Neural progenitor cell (in vitro differentiated cells): ENCODE results near the gene METTL9. TPM values are rescaled to one million over a fixed set of nuclear protein-coding genes. Genes with fewer than 3 reads are reported as not detected.
A peak's percentile ranks its signal among the peaks of the same experiment; 100 is the strongest.
"Not testable (repeated sequence)": the region's sequence is repeated elsewhere in the genome, so short reads cannot be mapped to it uniquely, and the experiment has no call there.

Experiments used
- DNase-seq: peaks from one replicate; pipeline ENCODE4 v3.0.0-alpha.2; 2016; ENCODE audit warnings: low spot score
- H2AFZ ChIP-seq: fragments of 200-600 bp; sonication (generic); replicated peaks from 2 replicates; pipeline ENCODE4 v1.6.1; 2016; ENCODE audit warnings: antibody characterized with exemption
- H3F3A ChIP-seq: fragments of 200-600 bp; sonication (generic); 2 replicates; pipeline ENCODE4 v1.6.1; 2016; ENCODE audit warnings: antibody characterized with exemption, low read depth
- H3K27ac ChIP-seq: fragments of 200-600 bp; sonication (generic); 2 replicates; pipeline ENCODE4 v1.5.1; 2016; ENCODE audit warnings: mild to moderate bottlenecking
- H3K27me3 ChIP-seq: fragments of 200-600 bp; sonication (generic); 2 replicates; pipeline ENCODE4 v1.6.1; 2016; ENCODE audit warnings: mild to moderate bottlenecking, moderate library complexity
- H3K36me3 ChIP-seq: fragments of 200-600 bp; sonication (generic); 2 replicates; pipeline ENCODE4 v1.5.1; 2016
- H3K4me1 ChIP-seq: fragments of 200-600 bp; sonication (generic); 2 replicates; pipeline ENCODE4 v1.6.1; 2016; ENCODE audit warnings: mixed run types
- H3K4me2 ChIP-seq: fragments of 200-600 bp; sonication (generic); 2 replicates; pipeline ENCODE4 v1.6.1; 2016
- H3K4me3 ChIP-seq: fragments of 200-600 bp; sonication (generic); 2 replicates; pipeline ENCODE4 v1.5.1; 2016
- H3K79me2 ChIP-seq: fragments of 200-600 bp; sonication (generic); 2 replicates; pipeline ENCODE4 v1.6.1; 2016; ENCODE audit warnings: low read depth
- H3K9ac ChIP-seq: fragments of 200-600 bp; sonication (generic); 2 replicates; pipeline ENCODE4 v1.6.1; 2016
- H3K9me3 ChIP-seq: fragments of 200-600 bp; sonication (generic); 2 replicates; pipeline ENCODE4 v1.5.1; 2016; ENCODE audit warnings: low read depth
- H4K20me1 ChIP-seq: fragments of 200-600 bp; sonication (generic); 2 replicates; pipeline ENCODE4 v1.6.1; 2016; ENCODE audit warnings: low read depth
- H3K27ac Mint-ChIP-seq: 3 replicates; pipeline ENCODE4 v1.8.0; 2021; ENCODE audit warnings: mixed read lengths
- H3K27me3 Mint-ChIP-seq: 2 replicates; pipeline ENCODE4 v1.8.0; 2022; ENCODE audit warnings: low read depth, mild to moderate bottlenecking, inconsistent platforms, moderate library complexity, mixed read lengths; ENCODE audit not compliant: insufficient read depth
- H3K36me3 Mint-ChIP-seq: 3 replicates; pipeline ENCODE4 v1.8.0; 2021; ENCODE audit warnings: mixed read lengths
- H3K4me1 Mint-ChIP-seq: 3 replicates; pipeline ENCODE4 v1.8.0; 2021; ENCODE audit warnings: mixed read lengths
- H3K4me3 Mint-ChIP-seq: 3 replicates; pipeline ENCODE4 v1.8.0; 2021; ENCODE audit warnings: mild to moderate bottlenecking, moderate library complexity, mixed read lengths
- H3K9me3 Mint-ChIP-seq: 3 replicates; pipeline ENCODE4 v1.8.0; 2020; ENCODE audit warnings: mixed read lengths
- EZH2 ChIP-seq: fragments of 200-600 bp; sonication (generic); IDR thresholded peaks from 2 replicates; pipeline ENCODE4 v1.6.1; 2017; ENCODE audit warnings: antibody characterized with exemption, mild to moderate bottlenecking, moderate library complexity
- EZH2phosphoT487 ChIP-seq: fragments of 200-600 bp; sonication (generic); IDR thresholded peaks from 2 replicates; pipeline ENCODE4 v1.6.1; 2017; ENCODE audit warnings: antibody characterized with exemption
- total RNA-seq: library from RNA; depleted of rRNA; stranded (reverse); fragments of >200 nt; gene quantifications from 2 replicates; pipeline ENCODE4 v1.2.3, GENCODE V29; 2015; ENCODE audit warnings: low replicate concordance
- TF ChIP-seq, protein P1 (sequence below): fragments of 200-600 bp; sonication (generic); IDR thresholded peaks from 2 replicates; pipeline ENCODE4 v1.5.1; 2017; ENCODE audit warnings: antibody characterized with exemption, mild to moderate bottlenecking

The METTL9 gene
- total RNA-seq, 1 donor from 2014 or later: 329 TPM

DNA sequence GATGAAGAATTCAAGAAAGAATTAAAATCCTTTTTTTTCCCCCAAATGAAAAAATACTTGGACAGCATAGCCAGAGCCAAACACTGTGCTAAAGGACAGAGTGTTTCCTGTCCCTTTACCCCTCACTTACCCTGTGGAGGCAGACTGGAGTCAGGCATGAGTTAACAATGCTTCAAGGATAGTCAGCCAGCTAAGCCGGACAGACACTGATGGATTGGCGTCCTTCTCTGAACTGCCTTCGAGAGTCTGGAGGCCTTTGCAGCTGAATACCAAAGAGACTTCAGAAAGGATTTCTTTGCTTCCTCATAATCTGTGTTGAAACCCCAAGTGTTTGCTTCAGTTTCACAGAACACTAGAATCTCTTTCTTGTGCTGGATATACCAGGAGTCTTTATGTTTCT is 4.6 kb downstream of the METTL9 start:
- H3K27ac Mint-ChIP-seq: no peak overlapping the region
- Histone ChIP-seq H3F3A (peaks cover 17% of the 10 kb centered on the region), H3K9ac (no peak overlapping the region), H3K4me3 (no peak overlapping the region), H2AFZ (no peak overlapping the region), H4K20me1 (peaks cover 86% of the 10 kb centered on the region), H3K4me2 (peak overlapping the region; percentile 14), H3K4me1 (peaks cover 33% of the 10 kb centered on the region), H3K36me3 (no peaks in the 10 kb centered on the region), H3K27me3 (no peaks in the 10 kb centered on the region), H3K27ac (no peak overlapping the region), H3K79me2 (peaks cover 90% of the 10 kb centered on the region), H3K9me3 (no peaks in the 10 kb centered on the region)
- H3K9me3 Mint-ChIP-seq: no peaks in the 10 kb centered on the region
- peaks cover 39% of the 10 kb centered on the region for H3K4me1 Mint-ChIP-seq
- no peaks in the 10 kb centered on the region for H3K27me3 Mint-ChIP-seq
- TF ChIP-seq EZH2 (no peak), EZH2phosphoT487 (no peak)
- TF ChIP-seq, protein P1, sequence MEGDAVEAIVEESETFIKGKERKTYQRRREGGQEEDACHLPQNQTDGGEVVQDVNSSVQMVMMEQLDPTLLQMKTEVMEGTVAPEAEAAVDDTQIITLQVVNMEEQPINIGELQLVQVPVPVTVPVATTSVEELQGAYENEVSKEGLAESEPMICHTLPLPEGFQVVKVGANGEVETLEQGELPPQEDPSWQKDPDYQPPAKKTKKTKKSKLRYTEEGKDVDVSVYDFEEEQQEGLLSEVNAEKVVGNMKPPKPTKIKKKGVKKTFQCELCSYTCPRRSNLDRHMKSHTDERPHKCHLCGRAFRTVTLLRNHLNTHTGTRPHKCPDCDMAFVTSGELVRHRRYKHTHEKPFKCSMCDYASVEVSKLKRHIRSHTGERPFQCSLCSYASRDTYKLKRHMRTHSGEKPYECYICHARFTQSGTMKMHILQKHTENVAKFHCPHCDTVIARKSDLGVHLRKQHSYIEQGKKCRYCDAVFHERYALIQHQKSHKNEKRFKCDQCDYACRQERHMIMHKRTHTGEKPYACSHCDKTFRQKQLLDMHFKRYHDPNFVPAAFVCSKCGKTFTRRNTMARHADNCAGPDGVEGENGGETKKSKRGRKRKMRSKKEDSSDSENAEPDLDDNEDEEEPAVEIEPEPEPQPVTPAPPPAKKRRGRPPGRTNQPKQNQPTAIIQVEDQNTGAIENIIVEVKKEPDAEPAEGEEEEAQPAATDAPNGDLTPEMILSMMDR: no peak
- H3K36me3 Mint-ChIP-seq: no peaks in the 10 kb centered on the region
- H3K4me3 Mint-ChIP-seq: no peak overlapping the region
- peak; percentile 62 for DNase-seq

DNA sequence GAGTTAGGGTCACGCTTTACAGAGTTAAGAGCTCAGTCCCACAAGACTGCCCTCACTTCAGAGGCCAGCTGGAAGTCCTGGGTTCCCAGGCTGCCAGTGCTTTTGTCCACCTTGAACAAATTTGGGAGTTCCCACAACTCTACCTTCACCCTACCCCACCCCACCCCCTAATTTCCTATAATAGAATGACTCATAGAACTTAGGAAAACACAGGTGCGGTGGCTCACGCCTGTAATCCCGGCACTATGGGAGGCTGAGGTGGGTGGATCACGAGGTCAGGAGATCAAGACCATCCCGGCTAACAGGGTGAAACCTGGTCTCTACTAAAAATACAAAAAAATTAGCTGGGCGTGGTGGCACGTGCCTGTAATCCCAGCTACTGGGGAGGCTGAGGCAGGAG is 6.5 kb downstream of the METTL9 start:
- not testable (repeated sequence) for H3K36me3 Mint-ChIP-seq, H3K27me3 Mint-ChIP-seq, H2AFZ ChIP-seq, H3F3A ChIP-seq, H3K9ac ChIP-seq, H3K4me3 Mint-ChIP-seq, H3K36me3 ChIP-seq, H3K9me3 Mint-ChIP-seq, H3K9me3 ChIP-seq, DNase-seq, H3K27ac ChIP-seq, H3K4me3 ChIP-seq, H3K27ac Mint-ChIP-seq, H3K27me3 ChIP-seq, H3K4me2 ChIP-seq
- peaks cover 50% of the 10 kb centered on the region for H3K4me1 Mint-ChIP-seq
- Histone ChIP-seq H3K4me1 (peaks cover 47% of the 10 kb centered on the region), H3K79me2 (peaks cover 100% of the 10 kb centered on the region), H4K20me1 (peaks cover 98% of the 10 kb centered on the region)

DNA sequence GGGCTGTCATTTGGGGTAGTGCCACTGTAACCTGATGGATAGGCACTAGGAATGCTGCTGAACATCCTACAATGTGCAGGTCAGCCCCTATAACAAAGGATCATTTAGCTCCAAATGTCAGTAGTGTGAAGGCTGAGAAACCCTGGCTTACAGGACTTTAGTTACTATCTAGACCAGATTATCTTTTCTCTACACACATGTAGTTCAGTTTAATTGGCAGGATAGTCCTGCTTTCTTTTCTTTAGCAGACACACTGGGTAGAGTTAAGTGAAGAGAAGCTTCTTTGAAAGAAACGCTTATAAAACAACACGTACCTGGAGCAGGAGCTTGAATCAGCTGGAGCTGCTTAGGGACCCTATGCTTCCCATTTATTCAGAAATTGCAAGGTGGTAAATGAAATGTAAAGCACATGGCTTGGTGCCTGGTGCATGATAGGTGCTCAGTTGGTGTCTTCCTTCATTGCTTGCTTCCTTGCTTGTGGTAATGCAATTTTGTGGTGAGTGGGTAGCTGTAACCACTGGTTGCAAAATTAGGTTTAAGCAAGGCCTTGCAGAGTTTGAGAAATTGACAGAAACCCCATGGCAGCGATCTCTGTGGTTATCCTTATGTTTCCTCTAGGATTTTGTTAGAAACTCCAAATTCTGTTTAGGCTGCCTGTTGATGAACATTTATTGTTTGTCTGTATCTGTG is 9.4 kb downstream of the METTL9 start:
- Histone ChIP-seq H3K4me3 (no peak overlapping the region), H4K20me1 (peaks cover 95% of the 10 kb centered on the region), H2AFZ (no peak overlapping the region), H3K27ac (peak overlapping the region; percentile 22), H3K4me1 (peaks cover 55% of the 10 kb centered on the region), H3K9ac (no peak overlapping the region), H3K79me2 (peaks cover 100% of the 10 kb centered on the region), H3K36me3 (no peaks in the 10 kb centered on the region), H3K4me2 (peak overlapping the region; percentile 9), H3K9me3 (no peaks in the 10 kb centered on the region), H3K27me3 (no peaks in the 10 kb centered on the region), H3F3A (peaks cover 27% of the 10 kb centered on the region)
- Mint-ChIP-seq H3K27ac (no peak overlapping the region), H3K4me1 (peaks cover 49% of the 10 kb centered on the region), H3K9me3 (no peaks in the 10 kb centered on the region), H3K4me3 (no peak overlapping the region), H3K36me3 (peaks cover 2% of the 10 kb centered on the region), H3K27me3 (no peaks in the 10 kb centered on the region)
- peak; percentile 36 for DNase-seq
- no peak for TF ChIP-seq EZH2phosphoT487
- no peak for TF ChIP-seq EZH2
- TF ChIP-seq, protein P1: no peak

DNA sequence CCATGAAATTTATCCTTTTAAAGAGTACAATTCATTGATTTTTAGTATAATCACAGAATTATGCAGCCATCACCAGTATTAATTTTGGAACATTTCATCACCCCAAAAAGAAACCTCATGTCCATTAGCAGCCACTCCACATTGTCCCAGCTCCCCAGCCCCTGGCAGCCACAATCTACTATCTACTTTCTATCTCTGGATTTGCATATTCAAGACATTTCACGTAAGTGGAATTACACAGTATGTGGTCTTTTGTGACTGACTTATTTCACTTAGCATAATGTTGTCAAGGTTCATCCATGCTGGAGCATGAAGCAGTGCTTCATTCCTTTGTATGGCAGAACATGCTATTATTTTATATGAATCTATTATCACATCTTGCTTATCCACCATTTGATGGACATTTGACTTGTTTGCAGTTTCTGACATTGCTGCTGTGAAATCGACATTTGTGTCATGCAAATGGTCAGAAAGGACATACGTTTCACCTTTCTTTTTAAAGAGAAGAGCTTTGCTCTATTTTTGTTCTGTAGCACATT is 10.7 kb downstream of the METTL9 start:
- H2AFZ ChIP-seq: no peak overlapping the region
- H3K4me2 ChIP-seq: no peak overlapping the region
- H3K4me3 ChIP-seq: no peak overlapping the region
- no peaks in the 10 kb centered on the region for H3K9me3 Mint-ChIP-seq
- no peaks in the 10 kb centered on the region for H3K27me3 ChIP-seq
- no peak overlapping the region for H3K4me3 Mint-ChIP-seq
- peaks cover 90% of the 10 kb centered on the region for H4K20me1 ChIP-seq
- H3K79me2 ChIP-seq: peaks cover 100% of the 10 kb centered on the region
- no peak overlapping the region for H3K27ac Mint-ChIP-seq
- peaks cover 27% of the 10 kb centered on the region for H3F3A ChIP-seq
- peaks cover 41% of the 10 kb centered on the region for H3K4me1 Mint-ChIP-seq
- peaks cover 13% of the 10 kb centered on the region for H3K36me3 Mint-ChIP-seq
- no peak overlapping the region for H3K9ac ChIP-seq
- H3K9me3 ChIP-seq: no peaks in the 10 kb centered on the region
- DNase-seq: no peak
- no peaks in the 10 kb centered on the region for H3K27me3 Mint-ChIP-seq
- H3K27ac ChIP-seq: no peak overlapping the region
- TF ChIP-seq, protein P1: no peak
- TF ChIP-seq EZH2phosphoT487: no peak
- TF ChIP-seq EZH2: no peak
- H3K4me1 ChIP-seq: peaks cover 45% of the 10 kb centered on the region
- H3K36me3 ChIP-seq: no peaks in the 10 kb centered on the region
